HG03457 (cell line): ENCODE data around the gene DTL.

ENCODE experiments used
- ATAC-seq: cut with Tn5 transposase; IDR thresholded peaks from one replicate; pipeline ENCODE4 v1.9.1; 2021; ENCODE audit warnings: moderate number of reproducible peaks; ENCODE audit not compliant: unreplicated experiment

The DTL gene

DNA sequence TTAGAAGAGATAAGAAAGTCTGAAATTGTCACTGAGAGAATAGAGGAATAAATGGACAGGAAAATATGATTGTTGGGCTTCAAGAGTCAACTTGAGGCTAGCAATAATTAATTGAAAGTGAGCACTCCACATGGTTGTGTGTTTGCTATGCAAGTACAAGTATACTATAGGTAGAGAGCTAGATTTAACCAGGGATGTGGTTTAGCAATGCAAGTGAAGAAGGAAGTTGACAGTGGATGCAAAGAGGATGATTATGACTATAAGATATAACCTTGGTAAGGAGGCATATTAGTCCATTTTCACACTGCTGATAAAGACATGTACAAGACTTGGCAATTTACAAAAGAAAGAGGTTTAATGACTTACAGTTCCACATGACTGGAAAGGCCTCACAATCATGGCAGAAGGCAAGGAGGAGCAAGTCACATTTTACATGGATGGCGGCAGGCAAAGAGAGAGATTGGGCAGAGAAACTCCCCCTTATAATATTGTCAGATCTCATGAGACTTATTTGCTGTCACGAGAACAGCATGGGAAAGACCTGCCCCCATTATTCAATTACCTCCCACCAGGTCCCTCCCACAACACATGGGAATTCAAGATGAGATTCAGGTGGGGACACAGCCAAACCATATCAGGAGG is 47.3 kb downstream of the DTL start:
- ATAC-seq, result no peak

DNA sequence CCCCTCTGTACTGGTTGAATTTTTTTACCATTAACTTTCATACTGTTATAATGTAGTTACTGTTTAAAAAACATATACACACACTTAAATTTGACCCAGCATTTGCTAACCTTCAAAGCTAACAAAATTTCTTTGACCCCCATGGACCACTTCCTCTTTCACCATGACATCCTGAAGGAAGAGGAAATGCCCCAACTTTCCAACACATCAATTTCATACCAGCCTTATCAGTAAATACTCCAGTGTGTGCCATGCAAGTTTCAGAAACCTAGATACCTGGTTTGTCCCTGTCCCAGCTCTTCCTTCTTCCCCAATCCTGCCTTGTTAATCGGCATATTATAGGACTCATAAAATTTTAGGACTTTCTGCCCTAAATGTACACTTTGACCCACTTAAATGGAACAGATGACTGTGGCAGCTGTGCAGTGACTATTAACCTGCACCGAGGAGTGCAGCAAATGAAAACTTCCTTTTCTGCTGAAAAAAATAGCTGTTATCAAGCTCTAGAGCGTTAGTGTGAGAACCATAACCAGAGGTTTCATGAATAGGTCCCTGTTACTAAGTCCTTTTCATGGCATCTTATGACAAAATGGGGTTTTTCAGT is 54.1 kb downstream of the DTL start:
- ATAC-seq, result no peak

DNA sequence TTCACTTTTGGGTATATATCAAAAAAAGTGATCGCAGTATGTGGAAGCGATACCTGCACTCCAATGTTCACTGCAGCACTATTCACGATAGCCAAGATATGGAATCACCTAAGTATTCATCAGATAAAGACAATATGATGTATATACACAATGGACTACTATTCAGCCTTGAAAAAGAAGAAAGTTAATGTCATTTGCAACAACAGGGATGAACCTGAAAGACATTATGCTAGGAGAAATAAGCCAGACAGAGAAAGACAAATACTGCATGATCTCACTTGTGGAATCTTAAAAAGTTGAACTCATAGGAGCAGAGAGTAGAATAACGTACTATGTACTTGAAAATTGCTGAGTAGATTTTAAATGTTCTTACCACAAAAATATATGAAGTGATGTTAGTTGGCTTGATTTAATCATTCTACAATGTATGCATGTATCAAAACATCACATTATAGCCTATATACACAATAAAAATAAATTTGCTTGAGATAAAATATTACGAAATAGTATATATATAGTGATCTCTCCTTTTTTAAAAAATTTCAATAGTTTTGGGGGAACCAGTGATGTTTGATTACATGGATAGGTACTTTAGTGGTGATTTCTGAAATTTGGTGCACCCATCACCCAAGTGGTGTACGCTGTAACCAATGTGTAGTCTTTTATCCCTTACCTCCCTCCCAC is 56.0 kb downstream of the DTL start:
- ATAC-seq, result no peak

DNA sequence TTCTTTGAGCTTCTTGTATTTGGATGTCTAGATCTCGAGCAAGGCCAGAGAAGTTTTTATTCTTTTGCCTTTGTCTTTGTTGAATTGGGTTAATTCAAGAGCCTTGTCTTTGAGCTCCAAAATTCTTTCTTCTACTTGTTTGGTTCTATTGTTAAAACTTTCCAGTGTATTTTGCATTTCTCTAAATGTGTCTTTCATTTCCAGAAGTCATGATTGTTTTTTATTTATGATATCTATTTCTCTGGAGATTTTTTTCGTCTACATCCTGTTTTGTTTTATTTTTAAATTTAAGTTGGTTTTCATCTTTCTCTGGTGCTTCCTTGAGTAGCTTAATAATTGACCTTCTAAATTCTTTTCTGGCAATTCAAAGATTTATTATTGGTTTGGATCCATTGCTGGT is 61.8 kb downstream of the DTL start:
- no peak for ATAC-seq

DNA sequence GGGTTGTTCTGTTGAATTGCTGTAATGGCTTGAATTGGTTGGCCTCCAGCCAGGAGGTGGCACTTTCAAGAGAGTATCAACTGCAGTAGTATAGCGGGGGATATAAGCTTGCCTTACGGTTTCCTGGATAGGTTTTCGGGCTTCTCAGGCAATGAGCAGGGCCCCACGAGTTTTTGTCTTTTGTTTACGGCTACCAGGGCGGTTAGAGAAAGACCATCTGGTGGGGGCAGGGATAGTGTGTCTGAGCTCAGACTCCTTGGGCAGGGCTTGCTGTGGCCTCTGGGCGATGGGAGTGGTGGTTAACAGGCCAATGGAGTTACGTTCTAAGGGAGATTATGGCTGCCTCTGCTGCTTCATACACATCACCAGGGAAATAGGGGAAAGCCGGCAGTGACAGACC is 62.8 kb downstream of the DTL start:
- ATAC-seq, result no peak

DNA sequence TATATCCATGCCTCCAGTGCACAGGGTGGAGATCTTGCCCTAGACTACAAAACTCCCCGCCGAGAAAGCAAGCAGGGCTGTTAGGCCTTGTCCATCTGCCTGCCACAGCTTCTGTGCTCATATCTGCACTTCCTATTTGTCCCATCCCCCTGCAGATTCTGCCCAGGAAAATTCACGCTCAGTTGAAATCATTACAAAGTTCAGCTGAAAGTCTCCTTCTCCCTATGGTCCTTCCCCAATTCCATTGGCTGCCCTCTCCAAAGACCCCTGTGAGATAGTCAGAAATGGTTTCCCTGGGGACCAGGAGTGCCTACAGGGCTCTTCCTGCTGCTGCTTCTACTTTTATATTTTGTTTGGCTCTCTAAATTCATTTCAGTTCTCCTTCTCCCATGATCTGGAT is 63.2 kb downstream of the DTL start:
- ATAC-seq, result no peak

DNA sequence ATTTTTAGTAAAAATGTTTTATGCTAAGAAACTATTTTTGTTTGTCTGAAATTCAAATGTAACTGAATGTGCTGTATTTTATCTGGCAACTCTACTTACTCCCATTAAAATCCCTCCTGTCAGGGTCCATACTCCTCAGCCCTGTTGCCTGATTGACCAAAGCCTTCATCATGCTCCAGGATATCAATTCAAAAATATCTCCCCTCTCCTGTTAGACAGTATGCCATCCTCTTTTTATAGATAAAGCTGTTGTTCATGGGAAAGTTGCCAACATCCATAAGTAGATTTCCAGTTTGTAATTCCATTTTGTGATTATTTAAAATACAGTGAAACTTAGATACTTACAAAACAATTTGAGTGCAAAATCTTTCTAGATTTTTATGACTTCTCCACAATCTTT is 65.7 kb downstream of the DTL start:
- ATAC-seq, result no peak

DNA sequence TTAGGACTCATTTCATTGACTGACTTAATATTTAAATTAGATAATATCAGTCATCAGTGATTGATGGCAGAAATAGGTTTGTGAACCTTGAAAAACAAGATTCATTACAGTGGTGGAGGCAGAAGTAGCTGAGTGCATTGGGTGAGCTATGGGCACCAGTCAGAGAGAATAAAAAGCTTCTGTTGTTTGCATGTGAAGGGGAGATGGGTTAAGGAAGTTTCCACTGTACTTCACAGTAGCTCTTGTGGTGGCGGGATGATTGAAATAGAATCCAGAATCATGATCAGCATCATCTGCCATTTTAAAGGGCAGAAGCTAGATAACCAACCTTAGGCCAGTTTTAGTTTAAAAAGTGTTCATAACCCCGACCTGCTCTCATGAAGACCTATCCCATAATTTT is 66.2 kb downstream of the DTL start:
- no peak for ATAC-seq

DNA sequence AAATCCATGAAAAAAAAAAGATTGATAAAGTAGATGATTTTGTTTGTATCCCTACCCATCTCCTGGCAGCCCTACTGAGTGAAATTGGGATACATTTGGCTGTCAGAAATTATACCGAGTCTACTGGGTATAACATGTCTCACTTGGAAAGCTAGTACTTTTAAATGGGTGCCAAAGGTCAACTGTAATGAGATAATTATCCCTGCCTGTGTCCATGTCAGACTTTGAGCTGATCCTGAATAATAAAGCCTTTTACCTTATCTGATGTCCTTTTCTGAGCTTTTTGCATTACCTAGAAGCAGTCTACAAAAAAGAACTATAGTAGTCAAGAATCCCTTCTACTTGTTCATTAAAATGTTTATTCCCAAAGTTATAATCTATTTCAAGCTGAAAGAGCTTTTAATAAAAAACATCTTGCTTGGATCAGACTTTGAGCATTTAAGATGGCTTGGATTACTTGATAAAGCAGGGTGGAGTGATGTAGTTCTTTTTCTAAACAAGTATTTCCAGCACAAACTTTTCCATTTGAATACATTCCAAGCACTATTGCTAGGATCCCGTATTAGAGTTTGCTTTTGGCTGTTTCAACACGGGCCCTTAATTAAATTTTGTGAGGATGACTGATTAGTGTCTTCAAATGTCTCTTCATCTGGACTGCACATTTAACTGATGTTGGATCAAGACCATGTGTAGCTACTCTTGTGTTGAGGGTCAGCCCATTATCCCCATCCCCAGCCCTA is 69.2 kb downstream of the DTL start:
- ATAC-seq, result no peak

DNA sequence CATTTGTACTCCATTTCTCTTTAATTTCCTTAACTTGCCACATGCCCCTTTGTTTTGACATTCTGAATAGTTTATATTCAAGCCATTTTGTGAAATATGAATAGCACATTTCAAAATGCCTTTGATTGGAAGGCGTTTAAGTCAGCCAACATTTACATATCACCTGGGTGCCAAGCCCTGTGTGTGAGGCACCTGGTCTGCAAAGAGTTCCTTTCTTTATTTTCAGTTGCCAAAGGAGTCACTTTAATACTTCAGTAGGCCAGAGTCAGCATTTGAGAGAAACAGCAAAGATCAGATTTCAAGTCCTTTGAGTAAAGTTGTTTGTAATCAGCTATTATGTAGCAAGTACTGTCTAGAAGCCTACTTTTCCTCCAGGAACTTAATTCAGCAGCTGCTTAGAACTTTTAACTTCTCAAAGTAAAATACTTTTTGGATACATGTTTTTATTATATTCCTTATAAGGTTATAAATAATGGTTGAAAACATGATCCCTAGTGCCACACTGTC is 70.8 kb downstream of the DTL start:
- ATAC-seq, result no peak

DNA sequence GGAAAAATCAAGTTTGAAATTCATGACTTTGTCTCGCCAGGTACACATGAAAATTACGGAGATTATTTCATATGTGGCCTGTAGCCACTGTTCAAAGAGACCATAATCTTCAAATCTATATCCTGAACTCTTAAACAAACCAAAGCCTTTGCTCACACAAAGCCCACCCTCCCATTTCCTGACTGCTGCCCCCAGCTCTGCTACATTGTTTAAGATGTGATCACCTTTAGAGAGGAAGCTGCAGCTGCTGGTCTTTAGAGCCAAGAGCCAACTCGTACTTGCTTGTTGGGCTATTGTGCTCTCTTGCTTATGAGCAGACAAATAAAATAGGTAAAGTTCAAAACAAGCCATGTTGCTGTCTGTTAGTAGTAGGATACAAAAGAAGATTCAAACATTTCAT is 71.9 kb downstream of the DTL start:
- ATAC-seq, result no peak

DNA sequence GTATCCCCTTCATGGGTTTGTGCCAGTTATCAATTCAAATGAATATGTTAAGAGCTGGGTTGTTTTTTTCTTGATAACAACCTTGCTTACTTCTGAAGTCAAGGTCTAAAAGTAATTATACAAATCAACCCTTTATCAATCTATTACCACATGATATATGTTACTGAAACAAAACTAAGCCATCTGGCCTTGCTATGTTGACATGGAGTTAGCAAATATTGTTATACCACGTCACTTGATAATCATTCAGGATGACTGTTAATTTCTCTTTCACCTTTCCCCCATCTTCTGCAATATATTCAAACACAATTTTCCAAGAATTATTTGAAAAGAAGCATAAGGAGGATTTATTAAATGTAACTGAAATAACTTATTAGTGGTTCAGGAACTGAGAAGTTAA is 72.6 kb downstream of the DTL start:
- no peak for ATAC-seq

DNA sequence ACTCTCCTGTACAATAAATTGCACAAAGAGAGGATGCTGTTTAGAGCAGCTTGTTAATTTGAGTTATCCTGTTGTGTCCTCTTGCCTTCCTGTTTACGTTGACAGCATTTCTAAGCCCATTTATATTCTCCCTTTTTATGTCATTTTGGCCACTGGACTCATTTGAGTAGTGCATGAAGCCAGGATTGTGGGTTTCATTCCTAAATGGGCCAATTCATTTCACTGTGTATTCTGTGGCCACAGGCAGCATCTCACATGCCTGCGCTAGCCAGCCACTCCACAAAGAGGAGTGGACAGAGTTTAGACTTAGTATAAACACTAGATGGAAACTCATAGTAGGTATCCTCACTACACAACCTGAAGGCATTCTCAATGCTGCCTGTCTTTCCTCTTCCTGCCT is 73.4 kb downstream of the DTL start:
- no peak for ATAC-seq

DNA sequence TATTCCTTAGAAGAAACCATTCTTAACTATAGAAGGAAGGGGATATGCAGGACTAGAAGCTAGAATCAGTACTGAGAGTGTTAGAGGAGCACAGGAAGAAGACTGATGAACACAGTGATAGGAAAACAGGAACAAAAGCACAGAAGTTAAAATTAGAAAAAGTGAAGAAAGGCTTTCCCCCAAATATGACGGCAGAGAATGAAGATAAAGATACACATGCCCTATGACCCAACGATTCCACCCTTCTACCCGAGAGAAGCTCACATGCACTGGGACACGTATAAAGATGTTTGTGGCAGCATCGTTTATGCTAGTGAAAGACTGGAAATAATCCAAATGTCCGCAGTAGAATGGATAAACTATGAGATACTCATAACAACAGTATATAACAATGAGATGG is 74.2 kb downstream of the DTL start:
- no peak for ATAC-seq

DNA sequence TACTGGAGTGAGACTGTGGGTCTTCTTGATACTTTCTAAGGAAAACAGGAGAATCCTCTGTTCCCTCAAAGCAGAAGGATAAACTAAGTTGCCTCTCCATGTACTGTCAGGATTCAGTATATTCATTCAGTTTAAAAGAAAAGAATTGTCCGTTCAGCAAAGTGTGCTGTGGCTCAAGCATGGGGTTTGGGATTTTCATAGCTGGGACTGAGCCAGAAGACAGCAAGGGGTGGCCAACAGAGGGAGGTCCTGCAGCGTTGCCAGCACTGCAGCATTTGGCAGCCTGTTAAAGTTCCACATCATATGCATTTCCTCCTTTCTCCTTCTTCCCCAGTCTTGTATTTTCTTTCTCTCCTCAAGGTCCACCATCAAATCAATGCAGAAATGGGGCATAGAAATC is 75.1 kb downstream of the DTL start:
- no peak for ATAC-seq

DNA sequence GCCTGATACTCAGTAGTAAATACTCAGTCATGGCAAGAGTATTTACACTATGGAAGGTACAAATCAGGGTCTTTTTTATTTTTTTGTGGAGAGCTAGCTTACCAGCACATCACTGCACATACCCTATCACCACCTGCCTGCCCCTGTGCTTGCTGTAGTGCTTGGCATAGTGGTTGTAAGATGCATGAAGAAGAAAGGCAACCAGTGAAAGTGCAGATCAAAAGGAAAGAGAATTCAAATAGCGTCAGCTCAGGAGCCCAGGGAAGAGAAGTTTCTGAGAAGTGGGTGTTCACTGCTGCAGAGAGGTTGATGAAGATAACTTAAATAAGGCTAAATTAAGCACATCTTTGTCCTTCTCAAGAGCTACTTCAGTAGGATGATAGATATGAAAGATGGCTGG is 76.0 kb downstream of the DTL start:
- ATAC-seq, result no peak

DNA sequence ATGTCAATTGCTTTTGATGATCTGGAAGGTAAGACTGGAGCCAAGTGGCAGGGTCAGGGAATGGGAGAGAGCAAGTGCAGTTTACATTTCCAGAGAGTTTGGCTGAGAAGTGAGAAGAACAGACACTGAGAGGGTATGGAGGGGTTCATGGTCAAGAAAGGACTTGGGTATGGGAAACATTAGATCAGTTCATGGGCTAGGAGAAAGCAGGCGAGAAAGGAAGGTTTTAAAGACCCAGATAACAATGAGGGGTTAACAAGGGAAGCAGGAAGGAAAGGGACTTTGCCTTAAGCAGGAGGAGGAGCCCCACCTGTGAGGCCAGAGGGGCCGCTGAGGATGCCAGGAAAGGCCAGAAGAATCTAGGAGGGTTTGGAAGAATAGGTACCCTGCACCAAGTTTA is 78.2 kb downstream of the DTL start:
- ATAC-seq, result no peak

DNA sequence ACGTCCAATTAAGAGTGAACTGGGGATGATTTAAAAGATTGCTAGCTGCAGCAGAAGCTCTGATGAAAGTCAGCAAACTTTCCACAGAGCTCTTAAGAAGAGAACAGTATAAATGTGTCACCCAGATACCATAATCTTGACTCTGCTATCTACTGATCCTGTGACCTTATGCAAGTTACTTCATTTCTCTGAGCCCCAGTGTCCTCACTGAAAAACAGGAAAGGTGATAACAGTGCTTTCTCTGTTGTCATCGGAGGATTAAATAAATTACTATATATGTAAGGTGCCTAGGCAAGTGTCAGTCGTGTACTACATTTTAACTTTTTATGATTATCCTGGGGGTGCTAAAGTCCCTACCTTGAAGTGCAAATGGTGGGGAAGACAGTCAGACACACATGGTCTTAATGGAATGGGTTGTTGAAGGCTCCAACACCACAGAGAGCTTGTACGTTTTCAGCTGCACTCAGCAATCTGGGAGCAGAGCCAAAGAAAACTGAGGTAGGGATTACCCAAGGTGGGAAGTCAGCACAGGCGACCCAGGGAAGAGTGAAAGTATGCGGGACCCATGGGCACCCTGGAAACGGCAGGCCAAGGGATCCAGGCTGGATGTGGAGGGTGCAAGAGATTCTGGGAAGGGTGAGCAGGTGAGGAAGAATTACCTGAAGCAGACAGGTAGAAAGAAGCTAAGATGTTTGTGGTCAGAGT is 82.8 kb downstream of the DTL start:
- no peak for ATAC-seq

DNA sequence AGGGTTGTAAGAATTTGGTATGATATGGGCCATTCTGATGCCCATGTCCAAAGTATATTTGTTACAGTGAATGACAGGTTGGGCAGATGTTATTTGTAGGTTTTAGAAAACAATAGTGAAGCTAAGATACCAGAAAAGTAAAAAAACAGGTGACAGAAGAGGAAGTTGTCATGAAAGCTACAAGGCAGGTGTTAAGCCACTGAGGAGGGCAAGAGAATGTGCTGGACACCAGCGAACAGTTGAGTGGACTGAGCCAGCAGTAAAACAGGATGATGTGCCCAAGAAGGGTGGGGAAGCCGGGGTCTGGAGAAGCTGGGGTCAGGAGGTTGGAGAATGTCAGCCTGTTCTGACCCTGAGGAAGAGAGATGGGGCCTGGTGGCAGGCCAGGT is 83.3 kb downstream of the DTL start:
- no peak for ATAC-seq

DNA sequence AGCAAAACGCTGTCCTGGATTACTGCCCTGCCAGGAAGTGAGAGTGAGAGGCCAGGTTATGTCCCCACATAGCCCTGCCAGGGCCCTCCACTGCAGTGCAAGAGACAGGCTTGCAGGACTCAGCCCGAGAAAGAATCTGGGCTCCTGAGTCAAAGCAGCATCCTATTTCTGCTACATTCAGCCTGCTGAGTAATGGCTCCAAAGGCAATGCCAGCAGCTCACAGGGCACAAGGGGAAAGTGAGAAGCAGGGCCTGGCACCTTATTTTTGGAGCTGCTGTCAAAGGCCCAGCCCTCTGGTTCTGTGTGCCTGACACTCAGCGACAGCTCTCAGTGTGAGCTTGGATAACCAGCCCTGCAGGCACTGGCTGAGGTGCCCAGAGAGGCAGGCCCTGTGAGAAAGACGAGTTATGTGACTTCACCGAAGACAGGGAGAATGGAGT is 83.9 kb downstream of the DTL start:
- no peak for ATAC-seq

DNA sequence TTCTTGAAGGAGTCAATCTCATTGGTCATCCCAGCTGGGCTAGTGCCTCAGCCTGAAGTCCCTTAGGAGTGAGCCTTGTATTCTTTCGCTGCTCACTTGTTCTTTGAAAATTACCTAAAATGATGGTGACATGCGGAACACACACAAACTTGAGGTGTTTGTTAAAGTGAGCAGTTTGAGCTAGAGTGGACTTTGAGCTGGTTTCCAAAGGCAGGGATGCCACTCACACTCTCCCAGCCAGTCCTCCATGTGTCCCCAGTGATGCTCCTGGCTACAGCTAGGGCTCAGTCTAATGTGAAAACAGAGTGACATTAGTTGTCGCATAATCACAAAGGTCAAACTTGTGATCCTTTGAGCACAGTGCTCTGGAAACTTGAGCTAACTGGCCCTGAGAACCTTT is 84.3 kb downstream of the DTL start:
- ATAC-seq, result no peak
